GM18498 (cell line): Measurements from ENCODE around the gene CABP5.
"Not testable (repeated sequence)": the region's sequence is repeated elsewhere in the genome, so short reads cannot be mapped to it uniquely, and the experiment has no call there.

Experiments used
- ATAC-seq: cut with Tn5 transposase; IDR thresholded peaks from one replicate; pipeline ENCODE4 v1.9.1; 2021; ENCODE audit warnings: mild to moderate bottlenecking, moderate library complexity; ENCODE audit not compliant: unreplicated experiment

CABP5 gene

GRCh38 chr19:48043675-48044258, at the start of gene CABP5:
Gene CABP5, minus strand, starts transcription at chr19:48044079. Its CDS starts 157 bp downstream, at chr19:48043922.
- no peak for ATAC-seq

- not testable (repeated sequence) for ATAC-seq
Measured at GRCh38 chr19:48091111-48091718, 47.3 kb upstream of the CABP5 start.

- ATAC-seq: no peak
Measured at GRCh38 chr19:48090281-48090802, 46.5 kb upstream of the CABP5 start.

GRCh38 chr19:48088991-48089390, 45.1 kb upstream of the CABP5 start:
- ATAC-seq: not testable (repeated sequence)

GRCh38 chr19:48085904-48086864, 42.3 kb upstream of the CABP5 start:
- no peak for ATAC-seq

- no peak for ATAC-seq
Measured at GRCh38 chr19:48085076-48085475, 41.2 kb upstream of the CABP5 start.

GRCh38 chr19:48081106-48081505, 37.2 kb upstream of the CABP5 start:
- ATAC-seq: no peak

- not testable (repeated sequence) for ATAC-seq
Measured at GRCh38 chr19:48070177-48070769, 26.4 kb upstream of the CABP5 start.

GRCh38 chr19:48069435-48069834, 25.6 kb upstream of the CABP5 start:
- no peak for ATAC-seq

- no peak for ATAC-seq
Measured at GRCh38 chr19:48064509-48064908, 20.6 kb upstream of the CABP5 start.

- ATAC-seq: no peak
Measured at GRCh38 chr19:48061401-48062344, 17.8 kb upstream of the CABP5 start.

GRCh38 chr19:48060381-48060780, 16.5 kb upstream of the CABP5 start:
- no peak for ATAC-seq

- ATAC-seq: no peak
Measured at GRCh38 chr19:48059331-48059730, 15.5 kb upstream of the CABP5 start.

- no peak for ATAC-seq
Measured at GRCh38 chr19:48053856-48054255, 10.0 kb upstream of the CABP5 start.

GRCh38 chr19:48053076-48053475, 9.2 kb upstream of the CABP5 start:
- no peak for ATAC-seq

GRCh38 chr19:48051335-48052033, 7.6 kb upstream of the CABP5 start:
- no peak for ATAC-seq

GRCh38 chr19:48044561-48044960, 682 bp upstream of the CABP5 start:
- ATAC-seq: no peak

- no peak for ATAC-seq
Measured at GRCh38 chr19:48041877-48042580, 1.9 kb downstream of the CABP5 start.

- no peak for ATAC-seq
Measured at GRCh38 chr19:48036765-48037164, 7.1 kb downstream of the CABP5 start.
